ENCODE measurements around the gene SLC1A4. TPM values are rescaled to one million over a fixed set of nuclear protein-coding genes. Genes with fewer than 3 reads are reported as not detected.

The SLC1A4 gene
- total RNA-seq, 4 donors from 2014 or later: 12.9 to 39.5 (median 29.0) TPM

DNA sequence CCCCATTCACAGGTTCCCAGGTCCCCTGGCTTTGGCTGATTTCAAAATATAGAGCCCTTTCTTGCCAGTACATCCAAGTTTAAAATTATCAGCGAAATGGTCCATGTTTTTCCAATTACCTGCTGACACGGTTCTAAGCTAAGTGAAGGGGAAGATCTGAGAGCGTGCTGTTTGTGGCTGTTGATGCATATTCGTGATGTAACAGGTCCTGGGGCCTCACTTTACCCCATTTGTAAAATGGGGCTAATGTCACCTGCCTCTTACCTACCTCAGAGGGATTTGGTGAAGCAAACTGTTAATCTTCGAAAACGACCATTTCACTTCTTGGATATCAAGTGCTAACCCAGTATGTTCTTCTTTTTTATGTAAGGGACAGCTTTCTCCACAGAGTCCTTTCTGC is 33.0 kb downstream of the SLC1A4 start:
- Histone ChIP-seq H3K27me3 (no peaks in the 10 kb centered on the region), H3K4me1 (peaks cover 11% of the 10 kb centered on the region), H3K36me3 (peaks cover 30% of the 10 kb centered on the region), H3K4me3 (no peak overlapping the region), H3K27ac (no peak overlapping the region), H3K9me3 (no peaks in the 10 kb centered on the region)
- 93% methylated on average over 6 of the region's 6 CpGs for WGBS
- DNase-seq (ENCODE audit: low spot score in 2 of 2): no peak
- TF ChIP-seq POLR2AphosphoS5 (IDR thresholded peaks at IDR 0.05) (no peak), POLR2A (IDR thresholded peaks at IDR 0.05) (no peak), EP300 (IDR thresholded peaks at IDR 0.05) (no peak)
- TF ChIP-seq, protein P1, sequence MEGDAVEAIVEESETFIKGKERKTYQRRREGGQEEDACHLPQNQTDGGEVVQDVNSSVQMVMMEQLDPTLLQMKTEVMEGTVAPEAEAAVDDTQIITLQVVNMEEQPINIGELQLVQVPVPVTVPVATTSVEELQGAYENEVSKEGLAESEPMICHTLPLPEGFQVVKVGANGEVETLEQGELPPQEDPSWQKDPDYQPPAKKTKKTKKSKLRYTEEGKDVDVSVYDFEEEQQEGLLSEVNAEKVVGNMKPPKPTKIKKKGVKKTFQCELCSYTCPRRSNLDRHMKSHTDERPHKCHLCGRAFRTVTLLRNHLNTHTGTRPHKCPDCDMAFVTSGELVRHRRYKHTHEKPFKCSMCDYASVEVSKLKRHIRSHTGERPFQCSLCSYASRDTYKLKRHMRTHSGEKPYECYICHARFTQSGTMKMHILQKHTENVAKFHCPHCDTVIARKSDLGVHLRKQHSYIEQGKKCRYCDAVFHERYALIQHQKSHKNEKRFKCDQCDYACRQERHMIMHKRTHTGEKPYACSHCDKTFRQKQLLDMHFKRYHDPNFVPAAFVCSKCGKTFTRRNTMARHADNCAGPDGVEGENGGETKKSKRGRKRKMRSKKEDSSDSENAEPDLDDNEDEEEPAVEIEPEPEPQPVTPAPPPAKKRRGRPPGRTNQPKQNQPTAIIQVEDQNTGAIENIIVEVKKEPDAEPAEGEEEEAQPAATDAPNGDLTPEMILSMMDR (IDR thresholded peaks at IDR 0.05): no peak

DNA sequence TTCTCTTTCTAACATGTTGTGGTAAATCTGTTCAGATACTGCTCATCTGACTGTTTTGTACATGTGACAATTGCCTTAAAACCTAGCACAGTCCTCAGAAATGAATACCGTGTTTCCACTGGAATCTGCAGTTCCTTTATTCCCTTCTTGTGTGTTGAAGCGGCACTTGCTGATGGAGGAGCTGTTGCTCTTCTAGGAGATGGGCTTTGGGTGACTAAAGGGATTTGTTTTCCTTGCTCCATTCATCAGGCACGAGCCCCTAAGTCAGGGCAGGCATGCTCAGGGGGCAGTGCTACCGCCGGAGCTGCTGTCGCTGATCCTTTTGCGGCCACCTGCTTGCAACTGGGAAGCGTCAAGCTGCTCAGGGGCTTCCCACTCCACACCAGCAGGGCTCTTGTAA is 34.5 kb downstream of the SLC1A4 start:
- no peak for DNase-seq (ENCODE audit: low spot score in 2 of 2)
- 88% methylated on average over 8 of the region's 8 CpGs for WGBS
- H3K4me3 ChIP-seq: no peak overlapping the region
- H3K27ac ChIP-seq: no peak overlapping the region
- H3K4me1 ChIP-seq: peaks cover 8% of the 10 kb centered on the region
- no peaks in the 10 kb centered on the region for H3K27me3 ChIP-seq
- TF ChIP-seq POLR2A (IDR thresholded peaks at IDR 0.05) (no peak), POLR2AphosphoS5 (IDR thresholded peaks at IDR 0.05) (no peak), EP300 (IDR thresholded peaks at IDR 0.05) (no peak)
- TF ChIP-seq, protein P1 (IDR thresholded peaks at IDR 0.05): no peak
- peaks cover 20% of the 10 kb centered on the region for H3K36me3 ChIP-seq
- H3K9me3 ChIP-seq: no peaks in the 10 kb centered on the region

DNA sequence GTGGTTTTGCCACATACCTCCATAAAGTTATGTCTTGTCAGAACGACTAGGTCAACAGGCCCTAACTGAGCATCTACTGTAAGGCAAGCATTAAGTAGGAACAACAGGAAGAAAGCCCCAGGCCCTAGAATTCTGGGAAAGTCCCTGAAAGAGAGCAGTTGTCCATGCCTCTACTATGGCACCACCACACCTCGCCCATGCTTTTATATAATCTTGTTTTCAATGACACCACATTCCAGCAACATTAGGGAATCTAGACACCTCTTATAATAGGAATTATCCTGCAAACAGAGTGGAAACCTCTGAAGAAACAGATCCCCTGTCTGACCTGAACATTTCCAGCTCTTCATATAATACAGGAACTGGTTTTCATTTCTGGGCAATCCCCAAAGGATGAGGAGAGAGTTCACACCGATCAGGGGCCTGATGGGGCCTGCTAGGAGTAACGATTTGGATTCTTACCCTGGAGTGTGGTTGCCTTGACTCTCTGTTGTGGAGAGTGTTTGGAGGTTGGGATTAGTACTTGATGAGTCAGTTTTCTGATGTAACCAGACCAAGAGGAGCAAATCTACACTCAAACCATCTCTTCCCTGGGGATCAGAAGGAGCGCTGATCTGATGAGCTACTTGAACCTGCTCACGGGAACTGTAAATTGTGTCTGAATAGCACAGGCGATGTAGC is 35.1 kb downstream of the SLC1A4 start:
- DNase-seq (ENCODE audit: low spot score in 2 of 2): no peak
- Histone ChIP-seq H3K36me3 (peaks cover 15% of the 10 kb centered on the region), H3K27ac (no peak overlapping the region), H3K4me1 (peaks cover 8% of the 10 kb centered on the region), H3K4me3 (no peak overlapping the region), H3K9me3 (no peaks in the 10 kb centered on the region), H3K27me3 (no peaks in the 10 kb centered on the region)
- TF ChIP-seq POLR2A (IDR thresholded peaks at IDR 0.05): no peak
- TF ChIP-seq POLR2AphosphoS5 (IDR thresholded peaks at IDR 0.05): no peak
- TF ChIP-seq, protein P1 (IDR thresholded peaks at IDR 0.05): no peak
- TF ChIP-seq EP300 (IDR thresholded peaks at IDR 0.05): no peak
- 68% methylated on average over 7 of the region's 7 CpGs for WGBS

DNA sequence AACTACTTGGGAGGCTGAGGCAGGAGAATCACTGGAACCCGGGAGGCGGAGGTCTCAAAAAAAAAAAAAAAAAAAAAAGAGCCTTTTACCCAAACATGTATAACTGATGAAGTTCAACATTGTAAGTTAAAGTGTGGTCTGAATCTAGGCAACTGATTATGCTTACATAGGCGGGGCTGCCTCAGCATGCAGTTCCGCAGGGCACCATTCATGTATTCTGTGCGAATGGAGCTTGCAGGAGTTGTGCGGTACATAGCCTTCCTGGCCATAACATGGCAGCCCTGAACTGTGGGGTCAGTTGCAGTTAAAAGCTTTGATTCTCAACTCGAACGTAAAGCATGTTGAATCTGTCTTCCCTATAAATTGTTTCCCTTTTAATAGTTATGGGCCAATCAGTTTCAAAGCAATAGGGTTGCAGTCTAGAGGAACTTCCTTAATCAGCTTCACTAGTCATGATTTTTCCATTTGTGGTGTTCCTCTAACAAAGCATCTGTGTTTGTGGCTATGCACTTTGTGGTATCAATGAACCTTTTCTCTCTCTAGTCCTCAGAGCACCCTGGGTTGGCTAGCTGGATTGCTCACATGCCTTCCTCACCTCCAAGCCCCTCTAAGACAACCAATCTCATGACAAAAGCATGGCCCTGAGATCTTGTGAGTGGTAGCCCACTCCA is 36.4 kb downstream of the SLC1A4 start:
- Histone ChIP-seq H3K27me3 (no peaks in the 10 kb centered on the region), H3K36me3 (peaks cover 9% of the 10 kb centered on the region), H3K4me3 (no peak overlapping the region), H3K27ac (no peak overlapping the region), H3K4me1 (peaks cover 8% of the 10 kb centered on the region), H3K9me3 (no peaks in the 10 kb centered on the region)
- no peak for TF ChIP-seq POLR2AphosphoS5 (IDR thresholded peaks at IDR 0.05)
- no peak for TF ChIP-seq POLR2A (IDR thresholded peaks at IDR 0.05)
- TF ChIP-seq, protein P1 (IDR thresholded peaks at IDR 0.05): no peak
- no peak for TF ChIP-seq EP300 (IDR thresholded peaks at IDR 0.05)
- DNase-seq (ENCODE audit: low spot score in 2 of 2): no peak
- WGBS: 88% methylated on average over 8 of the region's 8 CpGs

DNA sequence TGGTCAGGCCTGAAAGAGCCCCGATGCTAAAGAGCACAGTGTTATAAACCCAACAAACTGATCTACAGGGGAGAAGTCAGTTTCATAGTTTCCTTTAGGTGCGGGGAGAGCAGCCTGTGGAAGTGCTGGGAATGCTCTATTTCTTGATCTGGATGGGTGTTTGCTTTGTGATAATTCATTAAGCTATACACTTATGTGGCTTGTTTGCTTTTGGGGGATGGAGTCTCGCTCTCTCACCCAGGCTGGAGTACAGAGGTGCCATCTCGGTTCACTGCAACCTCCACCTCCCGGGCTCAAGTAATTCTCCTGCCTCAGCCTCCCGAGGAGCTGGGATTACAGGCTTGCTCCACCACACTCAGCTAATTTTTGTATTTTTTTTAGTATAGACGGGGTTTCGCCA is 37.0 kb downstream of the SLC1A4 start:
- Histone ChIP-seq H3K9me3 (no peaks in the 10 kb centered on the region), H3K27ac (no peak overlapping the region), H3K27me3 (no peaks in the 10 kb centered on the region), H3K4me3 (no peak overlapping the region), H3K4me1 (peaks cover 8% of the 10 kb centered on the region), H3K36me3 (peaks cover 5% of the 10 kb centered on the region)
- 96% methylated on average over 8 of the region's 8 CpGs for WGBS
- TF ChIP-seq POLR2A (IDR thresholded peaks at IDR 0.05): no peak
- no peak for DNase-seq (ENCODE audit: low spot score in 2 of 2)
